ENCODE data around the gene CYP1B1. TPM values are rescaled to one million over a fixed set of nuclear protein-coding genes. Genes with fewer than 3 reads are reported as not detected.

The CYP1B1 gene
- polyA plus RNA-seq, 1 donor from 2014 or later, result not detected

DNA sequence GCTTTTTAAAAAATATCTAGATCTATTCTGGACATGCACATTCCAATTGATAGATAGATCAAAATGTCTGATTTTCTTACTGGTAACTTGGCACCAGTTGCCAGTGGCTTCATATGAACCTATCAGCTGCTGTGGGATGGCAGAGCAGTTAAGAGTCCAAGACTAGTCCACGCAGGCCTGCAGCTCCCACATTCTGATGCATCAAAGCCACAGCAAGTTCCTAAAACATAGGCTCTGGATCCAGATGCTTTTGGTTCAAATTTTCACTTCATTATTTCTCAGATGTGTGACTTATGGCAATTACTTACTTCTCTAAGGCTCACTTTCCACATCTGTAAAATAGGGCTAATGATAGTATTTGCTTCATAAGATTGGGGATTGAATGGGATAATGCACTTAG lies 48.0 kb upstream of the CYP1B1 start:
- no peaks in the 10 kb centered on the region for H3K79me2 ChIP-seq (replicated peaks; ENCODE audit: insufficient read depth, low read length)
- H3K27ac ChIP-seq (ENCODE audit: low read length), result no peak overlapping the region
- no peaks in the 10 kb centered on the region for H3F3A ChIP-seq (ENCODE audit: insufficient read depth, low read length, poor library complexity, severe bottlenecking)
- H4K20me1 ChIP-seq (ENCODE audit: insufficient read depth), result no peaks in the 10 kb centered on the region
- no peak for TF ChIP-seq EZH2 (IDR thresholded peaks at IDR 0.05; ENCODE audit: borderline replicate concordance, insufficient read depth, low read length, poor library complexity, severe bottlenecking)
- TF ChIP-seq TAF1 (IDR thresholded peaks at IDR 0.05; ENCODE audit: low read depth), result no peak
- no peak for TF ChIP-seq RAD21 (conservative IDR thresholded peaks at IDR 0.05)
- TF ChIP-seq, protein P1, sequence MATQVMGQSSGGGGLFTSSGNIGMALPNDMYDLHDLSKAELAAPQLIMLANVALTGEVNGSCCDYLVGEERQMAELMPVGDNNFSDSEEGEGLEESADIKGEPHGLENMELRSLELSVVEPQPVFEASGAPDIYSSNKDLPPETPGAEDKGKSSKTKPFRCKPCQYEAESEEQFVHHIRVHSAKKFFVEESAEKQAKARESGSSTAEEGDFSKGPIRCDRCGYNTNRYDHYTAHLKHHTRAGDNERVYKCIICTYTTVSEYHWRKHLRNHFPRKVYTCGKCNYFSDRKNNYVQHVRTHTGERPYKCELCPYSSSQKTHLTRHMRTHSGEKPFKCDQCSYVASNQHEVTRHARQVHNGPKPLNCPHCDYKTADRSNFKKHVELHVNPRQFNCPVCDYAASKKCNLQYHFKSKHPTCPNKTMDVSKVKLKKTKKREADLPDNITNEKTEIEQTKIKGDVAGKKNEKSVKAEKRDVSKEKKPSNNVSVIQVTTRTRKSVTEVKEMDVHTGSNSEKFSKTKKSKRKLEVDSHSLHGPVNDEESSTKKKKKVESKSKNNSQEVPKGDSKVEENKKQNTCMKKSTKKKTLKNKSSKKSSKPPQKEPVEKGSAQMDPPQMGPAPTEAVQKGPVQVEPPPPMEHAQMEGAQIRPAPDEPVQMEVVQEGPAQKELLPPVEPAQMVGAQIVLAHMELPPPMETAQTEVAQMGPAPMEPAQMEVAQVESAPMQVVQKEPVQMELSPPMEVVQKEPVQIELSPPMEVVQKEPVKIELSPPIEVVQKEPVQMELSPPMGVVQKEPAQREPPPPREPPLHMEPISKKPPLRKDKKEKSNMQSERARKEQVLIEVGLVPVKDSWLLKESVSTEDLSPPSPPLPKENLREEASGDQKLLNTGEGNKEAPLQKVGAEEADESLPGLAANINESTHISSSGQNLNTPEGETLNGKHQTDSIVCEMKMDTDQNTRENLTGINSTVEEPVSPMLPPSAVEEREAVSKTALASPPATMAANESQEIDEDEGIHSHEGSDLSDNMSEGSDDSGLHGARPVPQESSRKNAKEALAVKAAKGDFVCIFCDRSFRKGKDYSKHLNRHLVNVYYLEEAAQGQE (IDR thresholded peaks at IDR 0.05; ENCODE audit: borderline replicate concordance), result no peak
- no peak for TF ChIP-seq POLR2AphosphoS5 (IDR thresholded peaks at IDR 0.05)
- no peaks in the 10 kb centered on the region for H3K27me3 ChIP-seq (ENCODE audit: insufficient read depth, low read depth, low read length)
- no peak overlapping the region for H2AFZ ChIP-seq (ENCODE audit: low read depth, low read length)
- H3K36me3 ChIP-seq (ENCODE audit: insufficient read depth, low read length), result no peaks in the 10 kb centered on the region
- no peak overlapping the region for H3K4me2 ChIP-seq (ENCODE audit: low read length)
- no peak overlapping the region for H3K9ac ChIP-seq (ENCODE audit: low read length)
- H3K4me3 ChIP-seq (ENCODE audit: low read length), result no peak overlapping the region
- H3K9me3 ChIP-seq (ENCODE audit: low read length), result no peaks in the 10 kb centered on the region
- no peaks in the 10 kb centered on the region for H3K9me2 ChIP-seq (ENCODE audit: insufficient read depth, low read length)

DNA sequence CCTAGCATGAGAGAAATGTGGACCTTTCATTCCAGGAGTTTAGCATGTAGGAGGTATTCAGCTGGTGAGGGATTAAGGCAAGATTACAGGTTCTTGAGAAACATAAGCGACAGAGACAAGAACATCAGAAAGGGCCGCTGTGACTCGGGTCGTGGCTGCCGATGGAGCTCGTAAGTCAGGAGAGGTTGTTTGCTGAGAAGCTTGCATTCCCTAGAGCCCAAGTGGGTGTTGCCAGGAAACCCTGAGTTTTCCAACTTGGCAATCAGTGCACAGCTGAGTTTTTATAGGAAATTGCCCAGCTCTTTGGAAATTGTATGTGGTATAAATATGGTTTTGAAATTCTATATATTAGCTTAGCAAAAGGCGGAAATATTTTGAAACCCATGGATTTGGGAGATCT lies 46.4 kb upstream of the CYP1B1 start:
- H3K9me3 ChIP-seq (ENCODE audit: low read length), result no peaks in the 10 kb centered on the region
- H2AFZ ChIP-seq (ENCODE audit: low read depth, low read length), result no peak overlapping the region
- no peaks in the 10 kb centered on the region for H4K20me1 ChIP-seq (ENCODE audit: insufficient read depth)
- H3F3A ChIP-seq (ENCODE audit: insufficient read depth, low read length, poor library complexity, severe bottlenecking), result no peaks in the 10 kb centered on the region
- no peaks in the 10 kb centered on the region for H3K36me3 ChIP-seq (ENCODE audit: insufficient read depth, low read length)
- no peak overlapping the region for H3K4me2 ChIP-seq (ENCODE audit: low read length)
- H3K9ac ChIP-seq (ENCODE audit: low read length), result no peak overlapping the region
- no peaks in the 10 kb centered on the region for H3K27me3 ChIP-seq (ENCODE audit: insufficient read depth, low read depth, low read length)
- TF ChIP-seq RAD21 (conservative IDR thresholded peaks at IDR 0.05) (no peak), MXI1 (conservative IDR thresholded peaks at IDR 0.05; ENCODE audit: poor library complexity, severe bottlenecking) (no peak), EP300 (conservative IDR thresholded peaks at IDR 0.05; ENCODE audit: poor library complexity, severe bottlenecking) (no peak)
- TF ChIP-seq, protein P2, sequence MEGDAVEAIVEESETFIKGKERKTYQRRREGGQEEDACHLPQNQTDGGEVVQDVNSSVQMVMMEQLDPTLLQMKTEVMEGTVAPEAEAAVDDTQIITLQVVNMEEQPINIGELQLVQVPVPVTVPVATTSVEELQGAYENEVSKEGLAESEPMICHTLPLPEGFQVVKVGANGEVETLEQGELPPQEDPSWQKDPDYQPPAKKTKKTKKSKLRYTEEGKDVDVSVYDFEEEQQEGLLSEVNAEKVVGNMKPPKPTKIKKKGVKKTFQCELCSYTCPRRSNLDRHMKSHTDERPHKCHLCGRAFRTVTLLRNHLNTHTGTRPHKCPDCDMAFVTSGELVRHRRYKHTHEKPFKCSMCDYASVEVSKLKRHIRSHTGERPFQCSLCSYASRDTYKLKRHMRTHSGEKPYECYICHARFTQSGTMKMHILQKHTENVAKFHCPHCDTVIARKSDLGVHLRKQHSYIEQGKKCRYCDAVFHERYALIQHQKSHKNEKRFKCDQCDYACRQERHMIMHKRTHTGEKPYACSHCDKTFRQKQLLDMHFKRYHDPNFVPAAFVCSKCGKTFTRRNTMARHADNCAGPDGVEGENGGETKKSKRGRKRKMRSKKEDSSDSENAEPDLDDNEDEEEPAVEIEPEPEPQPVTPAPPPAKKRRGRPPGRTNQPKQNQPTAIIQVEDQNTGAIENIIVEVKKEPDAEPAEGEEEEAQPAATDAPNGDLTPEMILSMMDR (IDR thresholded peaks at IDR 0.05; ENCODE audit: poor library complexity, severe bottlenecking), result no peak
- no peaks in the 10 kb centered on the region for H3K79me2 ChIP-seq (replicated peaks; ENCODE audit: insufficient read depth, low read length)
- no peak overlapping the region for H3K4me3 ChIP-seq (ENCODE audit: low read length)
- no peaks in the 10 kb centered on the region for H3K9me2 ChIP-seq (ENCODE audit: insufficient read depth, low read length)
- H3K27ac ChIP-seq (ENCODE audit: low read length), result no peak overlapping the region

DNA sequence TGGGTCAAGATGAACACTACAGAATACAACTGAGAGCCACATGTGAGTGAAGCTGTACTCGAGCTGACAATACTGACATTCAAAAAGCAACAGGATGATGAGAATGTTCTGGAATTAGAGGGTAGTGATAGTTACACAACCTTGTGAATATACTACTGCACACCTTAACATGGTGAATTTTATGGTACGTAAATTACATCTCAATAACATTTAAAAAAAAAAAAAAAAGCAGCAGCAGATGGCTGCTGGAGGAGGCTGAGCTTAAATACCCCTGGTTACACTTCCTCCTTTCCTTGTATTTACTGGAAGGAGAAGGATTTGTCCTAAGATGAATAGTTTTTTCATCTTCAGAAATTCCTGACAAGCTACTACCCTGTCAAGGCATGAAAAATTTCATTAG lies 45.5 kb upstream of the CYP1B1 start:
- Histone ChIP-seq H3F3A (ENCODE audit: insufficient read depth, low read length, poor library complexity, severe bottlenecking) (no peaks in the 10 kb centered on the region), H3K79me2 (replicated peaks; ENCODE audit: insufficient read depth, low read length) (no peaks in the 10 kb centered on the region), H3K9ac (ENCODE audit: low read length) (no peak overlapping the region), H3K27ac (ENCODE audit: low read length) (no peak overlapping the region), H3K36me3 (ENCODE audit: insufficient read depth, low read length) (no peaks in the 10 kb centered on the region), H3K9me3 (ENCODE audit: low read length) (no peaks in the 10 kb centered on the region), H3K27me3 (ENCODE audit: insufficient read depth, low read depth, low read length) (no peaks in the 10 kb centered on the region), H2AFZ (ENCODE audit: low read depth, low read length) (no peak overlapping the region), H3K4me2 (ENCODE audit: low read length) (no peak overlapping the region), H4K20me1 (ENCODE audit: insufficient read depth) (no peaks in the 10 kb centered on the region), H3K4me3 (ENCODE audit: low read length) (no peak overlapping the region), H3K9me2 (ENCODE audit: insufficient read depth, low read length) (no peaks in the 10 kb centered on the region)
- TF ChIP-seq TAF1 (IDR thresholded peaks at IDR 0.05; ENCODE audit: low read depth), result no peak
- TF ChIP-seq POLR2AphosphoS5 (IDR thresholded peaks at IDR 0.05), result no peak
- no peak for TF ChIP-seq MXI1 (conservative IDR thresholded peaks at IDR 0.05; ENCODE audit: poor library complexity, severe bottlenecking)
- TF ChIP-seq SMC3 (conservative IDR thresholded peaks at IDR 0.05; ENCODE audit: poor library complexity), result no peak
- no peak for TF ChIP-seq EP300 (conservative IDR thresholded peaks at IDR 0.05; ENCODE audit: poor library complexity, severe bottlenecking)
- TF ChIP-seq, protein P2 (IDR thresholded peaks at IDR 0.05; ENCODE audit: poor library complexity, severe bottlenecking), result no peak
- TF ChIP-seq RAD21 (conservative IDR thresholded peaks at IDR 0.05), result no peak
- TF ChIP-seq EZH2 (IDR thresholded peaks at IDR 0.05; ENCODE audit: borderline replicate concordance, insufficient read depth, low read length, poor library complexity, severe bottlenecking), result no peak
- TF ChIP-seq, protein P1 (IDR thresholded peaks at IDR 0.05; ENCODE audit: borderline replicate concordance), result no peak

Data from neural cell (in vitro differentiated cells).